Measurements from ENCODE around the gene RAB7A. TPM values are rescaled to one million over a fixed set of nuclear protein-coding genes. Genes with fewer than 3 reads are reported as not detected.

Gene RAB7A
- total and polyA plus RNA-seq, 7 donors, result 206 to 410 (median 316) TPM

GRCh38 chr3:128804017-128804810 lies 78.2 kb downstream of the RAB7A start:
- H3K4me1 ChIP-seq, result peaks cover 88% of the 10 kb centered on the region
- ATAC-seq, result peak in 3 of 4 donors; percentile 28 to 53 (median 33)
- WGBS, 3 donors, result 23 to 39% (median 30%) methylated on average over 5 of the region's 5 CpGs
- H3K36me3 ChIP-seq (ENCODE audit: insufficient read depth in 1 of 2, low read depth in 1 of 2), result peaks cover 11 to 37% of the 10 kb centered on the region in 2 donors
- peak overlapping the region; percentile 90 for H3K27ac ChIP-seq
- intact Hi-C loops (cut with DNase I), result no loop called here
- TF ChIP-seq CTCF (IDR thresholded peaks at IDR 0.05), result no peak
- no peaks in the 10 kb centered on the region for H3K27me3 ChIP-seq (ENCODE audit: insufficient read depth in 3 of 3, low read length in 2 of 3)
- H3K4me3 ChIP-seq, result peak overlapping the region; percentile 50
- DNase-seq, result no peak
- H3K9me3 ChIP-seq, result no peaks in the 10 kb centered on the region

- Histone ChIP-seq H3K27ac (peak overlapping the region; percentile 90), H3K27me3 (ENCODE audit: insufficient read depth in 3 of 3, low read length in 2 of 3) (no peaks in the 10 kb centered on the region), H3K36me3 (ENCODE audit: insufficient read depth in 1 of 2, low read depth in 1 of 2) (peaks cover 7 to 31% of the 10 kb centered on the region in 2 donors), H3K9me3 (no peaks in the 10 kb centered on the region), H3K4me3 (peak overlapping the region; percentile 50), H3K4me1 (peaks cover 85% of the 10 kb centered on the region)
- DNase-seq (no peak), ATAC-seq (peak; percentile 63 to 80 (median 68))
- intact Hi-C loops (cut with DNase I), result loop anchor here in 1 of 2 donors (5.0 kb wide), 1 partner anchor 122 kb away; no protein-coding TSS in a partner anchor
- TF ChIP-seq CTCF (IDR thresholded peaks at IDR 0.05), result no peak
- 21 to 25% (median 25%) methylated on average over 5 of the region's 5 CpGs for WGBS, 3 donors
Measured at GRCh38 chr3:128804811-128805155, 78.8 kb downstream of the RAB7A start.

GRCh38 chr3:128805772-128806171 lies 79.8 kb downstream of the RAB7A start:
- Histone ChIP-seq H3K4me3 (peak overlapping the region; percentile 50), H3K27ac (peak overlapping the region; percentile 90), H3K36me3 (ENCODE audit: insufficient read depth in 1 of 2, low read depth in 1 of 2) (peaks cover 7 to 37% of the 10 kb centered on the region in 2 donors), H3K27me3 (ENCODE audit: insufficient read depth in 3 of 3, low read length in 2 of 3) (no peaks in the 10 kb centered on the region), H3K4me1 (peaks cover 88% of the 10 kb centered on the region), H3K9me3 (no peaks in the 10 kb centered on the region)
- WGBS, 3 donors, result 80 to 95% (median 87%) methylated on average over 4 of the region's 4 CpGs
- no peak for DNase-seq
- no peak for ATAC-seq
- no peak for TF ChIP-seq CTCF (IDR thresholded peaks at IDR 0.05)
- intact Hi-C loops (cut with DNase I), result loop anchor here in 1 of 2 donors (5.0 kb wide), 1 partner anchor 123 kb away; no protein-coding TSS in a partner anchor

- no peak for ATAC-seq
- intact Hi-C loops (cut with DNase I), result loop anchor here in 1 of 2 donors (5.0 kb wide), 1 partner anchor 124 kb away; no protein-coding TSS in a partner anchor
Measured at GRCh38 chr3:128806588-128806987, 80.6 kb downstream of the RAB7A start.

More at GRCh38 chr3:128806588-128806987, 80.6 kb downstream of the RAB7A start:
- 64 to 69% (median 65%) methylated on average over 3 of the region's 3 CpGs for whole genome bisulfite sequencing, 3 donors
- H3K4me1 ChIP-seq, result peaks cover 80% of the 10 kb centered on the region
- DNase-seq, result no peak
- H3K9me3 ChIP-seq, result no peaks in the 10 kb centered on the region
- no peaks in the 10 kb centered on the region for H3K27me3 ChIP-seq (ENCODE audit: insufficient read depth in 3 of 3, low read length in 2 of 3)
- H3K27ac ChIP-seq, result peak overlapping the region; percentile 90
- TF ChIP-seq CTCF (IDR thresholded peaks at IDR 0.05), result no peak
- no peak overlapping the region for H3K4me3 ChIP-seq
- peaks cover 7 to 45% of the 10 kb centered on the region in 2 donors for H3K36me3 ChIP-seq (ENCODE audit: insufficient read depth in 1 of 2, low read depth in 1 of 2)

All from psoas muscle (tissue), 8 donors.